ENCODE measurements around the gene DOK3. TPM values are rescaled to one million over a fixed set of nuclear protein-coding genes. Genes with fewer than 3 reads are reported as not detected.

Gene DOK3
- total and polyA plus RNA-seq, 2 of the 13 experiments (the other 11 are each of a cell fraction or from before 2014, with no cell fraction given): 1.4 to 1.5 TPM

DNA sequence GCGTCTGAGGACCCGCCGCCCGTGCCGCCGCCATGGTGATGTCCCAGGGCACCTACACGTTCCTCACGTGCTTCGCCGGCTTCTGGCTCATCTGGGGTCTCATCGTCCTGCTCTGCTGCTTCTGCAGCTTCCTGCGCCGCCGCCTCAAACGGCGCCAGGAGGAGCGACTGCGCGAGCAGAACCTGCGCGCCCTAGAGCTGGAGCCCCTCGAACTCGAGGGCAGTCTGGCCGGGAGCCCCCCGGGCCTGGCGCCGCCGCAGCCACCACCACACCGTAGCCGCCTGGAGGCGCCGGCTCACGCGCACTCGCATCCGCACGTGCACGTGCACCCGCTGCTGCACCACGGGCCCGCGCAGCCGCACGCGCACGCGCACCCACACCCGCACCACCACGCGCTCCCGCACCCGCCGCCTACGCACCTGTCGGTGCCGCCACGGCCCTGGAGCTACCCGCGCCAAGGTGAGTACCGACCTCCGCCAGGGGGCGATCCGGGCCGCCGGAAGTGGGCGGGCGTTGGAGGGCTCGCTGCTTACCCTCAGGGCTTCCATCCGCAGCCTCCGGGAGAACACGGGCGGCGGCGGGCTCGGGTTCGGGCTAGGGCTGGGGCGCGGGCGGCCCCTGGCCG, 54.5 kb downstream of the DOK3 start (continued):
- 0 out of 2 replicates have a peak, but pooled peaks have one; percentile 26 for TF ChIP-seq HMG20B (CRISPR knock-in tag; conservative IDR thresholded peaks at IDR 0.05)
- no peak for TF ChIP-seq ZNF652 (CRISPR knock-in tag; IDR thresholded peaks at IDR 0.05; ENCODE audit: borderline replicate concordance, low read depth)
- TF ChIP-seq ZNF776 (CRISPR knock-in tag; IDR thresholded peaks at IDR 0.05): peak; percentile 81; the same call in 1 of the 2 replicates
- TF ChIP-seq RELA (CRISPR knock-in tag; IDR thresholded peaks at IDR 0.05): peak; percentile 54; the same call in 1 of the 2 replicates
- TF ChIP-seq ATF7 (IDR thresholded peaks at IDR 0.05): no peak
- TF ChIP-seq ATF7 (CRISPR knock-in tag; IDR thresholded peaks at IDR 0.05): no peak
- TF ChIP-seq SETDB1 (CRISPR knock-in tag; IDR thresholded peaks at IDR 0.05; ENCODE audit: borderline replicate concordance): no peak
- TF ChIP-seq FOXA3 (CRISPR knock-in tag; IDR thresholded peaks at IDR 0.05): peak; percentile 52; the same call in 1 of the 2 replicates
- no peak for TF ChIP-seq MIER3 (CRISPR knock-in tag; IDR thresholded peaks at IDR 0.05; ENCODE audit: borderline replicate concordance)
- no peak for TF ChIP-seq NFE2L2 (IDR thresholded peaks at IDR 0.05; ENCODE audit: low read length)
- no peak for TF ChIP-seq ZNF7 (CRISPR knock-in tag; IDR thresholded peaks at IDR 0.05)
- no peak for TF ChIP-seq NCOR1 (IDR thresholded peaks at IDR 0.05; ENCODE audit: borderline replicate concordance, low read length)
- peak; percentile 70; the same call in 1 of the 2 replicates for TF ChIP-seq ERF (CRISPR knock-in tag; IDR thresholded peaks at IDR 0.05)
- no peak for TF ChIP-seq ZFAT (CRISPR knock-in tag; conservative IDR thresholded peaks at IDR 0.05)
- peak; percentile 9; the same call in 1 of the 2 replicates for TF ChIP-seq ZNF605 (CRISPR knock-in tag; IDR thresholded peaks at IDR 0.05)
- no peak for TF ChIP-seq NR3C1 (CRISPR knock-in tag; IDR thresholded peaks at IDR 0.05)
- TF ChIP-seq, protein P1, sequence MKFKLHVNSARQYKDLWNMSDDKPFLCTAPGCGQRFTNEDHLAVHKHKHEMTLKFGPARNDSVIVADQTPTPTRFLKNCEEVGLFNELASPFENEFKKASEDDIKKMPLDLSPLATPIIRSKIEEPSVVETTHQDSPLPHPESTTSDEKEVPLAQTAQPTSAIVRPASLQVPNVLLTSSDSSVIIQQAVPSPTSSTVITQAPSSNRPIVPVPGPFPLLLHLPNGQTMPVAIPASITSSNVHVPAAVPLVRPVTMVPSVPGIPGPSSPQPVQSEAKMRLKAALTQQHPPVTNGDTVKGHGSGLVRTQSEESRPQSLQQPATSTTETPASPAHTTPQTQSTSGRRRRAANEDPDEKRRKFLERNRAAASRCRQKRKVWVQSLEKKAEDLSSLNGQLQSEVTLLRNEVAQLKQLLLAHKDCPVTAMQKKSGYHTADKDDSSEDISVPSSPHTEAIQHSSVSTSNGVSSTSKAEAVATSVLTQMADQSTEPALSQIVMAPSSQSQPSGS (CRISPR knock-in tag; IDR thresholded peaks at IDR 0.05): no peak; the same call in 1 of the 2 replicates
- TF ChIP-seq ZNF549 (CRISPR knock-in tag; IDR thresholded peaks at IDR 0.05): no peak
- TF ChIP-seq, protein P2, sequence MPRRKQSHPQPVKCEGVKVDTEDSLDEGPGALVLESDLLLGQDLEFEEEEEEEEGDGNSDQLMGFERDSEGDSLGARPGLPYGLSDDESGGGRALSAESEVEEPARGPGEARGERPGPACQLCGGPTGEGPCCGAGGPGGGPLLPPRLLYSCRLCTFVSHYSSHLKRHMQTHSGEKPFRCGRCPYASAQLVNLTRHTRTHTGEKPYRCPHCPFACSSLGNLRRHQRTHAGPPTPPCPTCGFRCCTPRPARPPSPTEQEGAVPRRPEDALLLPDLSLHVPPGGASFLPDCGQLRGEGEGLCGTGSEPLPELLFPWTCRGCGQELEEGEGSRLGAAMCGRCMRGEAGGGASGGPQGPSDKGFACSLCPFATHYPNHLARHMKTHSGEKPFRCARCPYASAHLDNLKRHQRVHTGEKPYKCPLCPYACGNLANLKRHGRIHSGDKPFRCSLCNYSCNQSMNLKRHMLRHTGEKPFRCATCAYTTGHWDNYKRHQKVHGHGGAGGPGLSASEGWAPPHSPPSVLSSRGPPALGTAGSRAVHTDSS (CRISPR knock-in tag; conservative IDR thresholded peaks at IDR 0.05): no peak
- TF ChIP-seq HMG20A (CRISPR knock-in tag; IDR thresholded peaks at IDR 0.05; ENCODE audit: borderline replicate concordance): no peak
- TF ChIP-seq, protein P3, sequence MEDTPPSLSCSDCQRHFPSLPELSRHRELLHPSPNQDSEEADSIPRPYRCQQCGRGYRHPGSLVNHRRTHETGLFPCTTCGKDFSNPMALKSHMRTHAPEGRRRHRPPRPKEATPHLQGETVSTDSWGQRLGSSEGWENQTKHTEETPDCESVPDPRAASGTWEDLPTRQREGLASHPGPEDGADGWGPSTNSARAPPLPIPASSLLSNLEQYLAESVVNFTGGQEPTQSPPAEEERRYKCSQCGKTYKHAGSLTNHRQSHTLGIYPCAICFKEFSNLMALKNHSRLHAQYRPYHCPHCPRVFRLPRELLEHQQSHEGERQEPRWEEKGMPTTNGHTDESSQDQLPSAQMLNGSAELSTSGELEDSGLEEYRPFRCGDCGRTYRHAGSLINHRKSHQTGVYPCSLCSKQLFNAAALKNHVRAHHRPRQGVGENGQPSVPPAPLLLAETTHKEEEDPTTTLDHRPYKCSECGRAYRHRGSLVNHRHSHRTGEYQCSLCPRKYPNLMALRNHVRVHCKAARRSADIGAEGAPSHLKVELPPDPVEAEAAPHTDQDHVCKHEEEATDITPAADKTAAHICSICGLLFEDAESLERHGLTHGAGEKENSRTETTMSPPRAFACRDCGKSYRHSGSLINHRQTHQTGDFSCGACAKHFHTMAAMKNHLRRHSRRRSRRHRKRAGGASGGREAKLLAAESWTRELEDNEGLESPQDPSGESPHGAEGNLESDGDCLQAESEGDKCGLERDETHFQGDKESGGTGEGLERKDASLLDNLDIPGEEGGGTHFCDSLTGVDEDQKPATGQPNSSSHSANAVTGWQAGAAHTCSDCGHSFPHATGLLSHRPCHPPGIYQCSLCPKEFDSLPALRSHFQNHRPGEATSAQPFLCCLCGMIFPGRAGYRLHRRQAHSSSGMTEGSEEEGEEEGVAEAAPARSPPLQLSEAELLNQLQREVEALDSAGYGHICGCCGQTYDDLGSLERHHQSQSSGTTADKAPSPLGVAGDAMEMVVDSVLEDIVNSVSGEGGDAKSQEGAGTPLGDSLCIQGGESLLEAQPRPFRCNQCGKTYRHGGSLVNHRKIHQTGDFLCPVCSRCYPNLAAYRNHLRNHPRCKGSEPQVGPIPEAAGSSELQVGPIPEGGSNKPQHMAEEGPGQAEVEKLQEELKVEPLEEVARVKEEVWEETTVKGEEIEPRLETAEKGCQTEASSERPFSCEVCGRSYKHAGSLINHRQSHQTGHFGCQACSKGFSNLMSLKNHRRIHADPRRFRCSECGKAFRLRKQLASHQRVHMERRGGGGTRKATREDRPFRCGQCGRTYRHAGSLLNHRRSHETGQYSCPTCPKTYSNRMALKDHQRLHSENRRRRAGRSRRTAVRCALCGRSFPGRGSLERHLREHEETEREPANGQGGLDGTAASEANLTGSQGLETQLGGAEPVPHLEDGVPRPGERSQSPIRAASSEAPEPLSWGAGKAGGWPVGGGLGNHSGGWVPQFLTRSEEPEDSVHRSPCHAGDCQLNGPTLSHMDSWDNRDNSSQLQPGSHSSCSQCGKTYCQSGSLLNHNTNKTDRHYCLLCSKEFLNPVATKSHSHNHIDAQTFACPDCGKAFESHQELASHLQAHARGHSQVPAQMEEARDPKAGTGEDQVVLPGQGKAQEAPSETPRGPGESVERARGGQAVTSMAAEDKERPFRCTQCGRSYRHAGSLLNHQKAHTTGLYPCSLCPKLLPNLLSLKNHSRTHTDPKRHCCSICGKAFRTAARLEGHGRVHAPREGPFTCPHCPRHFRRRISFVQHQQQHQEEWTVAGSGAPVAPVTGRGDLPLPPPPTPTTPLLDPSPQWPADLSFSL (CRISPR knock-in tag; IDR thresholded peaks at IDR 0.05): no peak
- TF ChIP-seq NAIF1 (CRISPR knock-in tag; IDR thresholded peaks at IDR 0.05; ENCODE audit: borderline replicate concordance): peak; percentile 87; the same call in 1 of the 2 replicates
- no peak for TF ChIP-seq SNRNP70 (IDR thresholded peaks at IDR 0.05; ENCODE audit: low read depth, low read length)
